22Rv1 (cell line): ENCODE data around the gene SRSF3.
"Not testable (repeated sequence)": the region's sequence is repeated elsewhere in the genome, so short reads cannot be mapped to it uniquely, and the experiment has no call there.

Source experiments
- H3K27ac ChIP-seq: fragments of 450-650 bp; 2 replicates; pipeline ENCODE4 v1.5.1; 2017
- ZFX ChIP-seq: fragments of 450-650 bp; IDR thresholded peaks from 2 replicates; pipeline ENCODE4 v1.6.1; 2017; ENCODE audit warnings: antibody characterized with exemption, borderline replicate concordance
- TF ChIP-seq, protein P1 (sequence below): fragments of 450-650 bp; IDR thresholded peaks from 2 replicates; pipeline ENCODE4 v1.5.1; 2017; ENCODE audit warnings: mild to moderate bottlenecking

The SRSF3 gene

DNA sequence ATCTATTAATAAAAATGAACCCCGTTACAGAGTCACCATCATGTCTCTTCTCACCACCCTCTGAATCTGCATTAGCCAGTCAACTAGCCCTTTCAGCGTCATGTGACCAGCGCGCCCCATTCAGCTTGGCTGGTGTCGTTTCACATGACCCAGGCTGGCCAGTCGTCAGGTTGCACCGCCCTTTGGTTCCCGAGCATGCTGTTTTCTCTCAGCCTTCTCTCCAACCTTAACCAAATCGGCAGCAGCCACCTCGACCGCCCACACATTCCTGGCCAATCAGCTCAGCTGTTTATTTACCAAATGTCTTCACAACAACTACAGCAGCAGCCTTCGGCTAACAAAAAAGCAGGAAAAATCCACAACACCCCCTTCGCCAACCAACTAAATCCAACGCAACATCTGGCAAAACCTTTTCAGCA is 5.6 kb downstream of the SRSF3 start:
- H3K27ac ChIP-seq: no peak overlapping the region
- no peak for TF ChIP-seq ZFX
- TF ChIP-seq, protein P1, sequence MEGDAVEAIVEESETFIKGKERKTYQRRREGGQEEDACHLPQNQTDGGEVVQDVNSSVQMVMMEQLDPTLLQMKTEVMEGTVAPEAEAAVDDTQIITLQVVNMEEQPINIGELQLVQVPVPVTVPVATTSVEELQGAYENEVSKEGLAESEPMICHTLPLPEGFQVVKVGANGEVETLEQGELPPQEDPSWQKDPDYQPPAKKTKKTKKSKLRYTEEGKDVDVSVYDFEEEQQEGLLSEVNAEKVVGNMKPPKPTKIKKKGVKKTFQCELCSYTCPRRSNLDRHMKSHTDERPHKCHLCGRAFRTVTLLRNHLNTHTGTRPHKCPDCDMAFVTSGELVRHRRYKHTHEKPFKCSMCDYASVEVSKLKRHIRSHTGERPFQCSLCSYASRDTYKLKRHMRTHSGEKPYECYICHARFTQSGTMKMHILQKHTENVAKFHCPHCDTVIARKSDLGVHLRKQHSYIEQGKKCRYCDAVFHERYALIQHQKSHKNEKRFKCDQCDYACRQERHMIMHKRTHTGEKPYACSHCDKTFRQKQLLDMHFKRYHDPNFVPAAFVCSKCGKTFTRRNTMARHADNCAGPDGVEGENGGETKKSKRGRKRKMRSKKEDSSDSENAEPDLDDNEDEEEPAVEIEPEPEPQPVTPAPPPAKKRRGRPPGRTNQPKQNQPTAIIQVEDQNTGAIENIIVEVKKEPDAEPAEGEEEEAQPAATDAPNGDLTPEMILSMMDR: no peak

DNA sequence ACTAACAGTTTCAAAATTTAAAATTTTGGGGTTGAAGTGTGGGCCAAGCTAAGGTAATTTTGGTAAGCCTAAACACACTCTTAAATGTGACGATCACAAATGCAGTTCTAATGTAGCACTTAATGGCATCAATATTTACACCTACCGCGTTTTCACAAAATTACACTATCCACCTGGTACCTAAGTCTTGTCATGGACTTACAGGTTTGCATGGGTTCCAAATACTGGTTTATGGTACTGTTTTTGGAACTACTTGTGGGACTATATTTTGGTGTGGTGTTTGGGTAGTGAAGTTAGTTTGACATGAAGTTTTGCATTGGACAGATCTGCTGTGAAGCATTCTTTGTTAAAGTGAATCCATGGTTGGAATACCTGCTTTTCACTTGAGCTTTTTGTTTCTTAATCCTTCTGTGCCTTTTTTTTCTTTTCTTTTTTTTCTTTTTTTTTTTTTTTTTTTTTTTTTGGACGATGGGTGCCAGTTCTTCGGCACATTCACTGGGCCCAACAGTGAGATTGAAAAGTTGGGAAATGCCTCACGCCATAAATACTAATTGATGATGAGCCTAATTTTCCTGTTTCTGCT is 6.5 kb downstream of the SRSF3 start:
- no peak overlapping the region for H3K27ac ChIP-seq
- no peak for TF ChIP-seq ZFX
- TF ChIP-seq, protein P1: no peak

DNA sequence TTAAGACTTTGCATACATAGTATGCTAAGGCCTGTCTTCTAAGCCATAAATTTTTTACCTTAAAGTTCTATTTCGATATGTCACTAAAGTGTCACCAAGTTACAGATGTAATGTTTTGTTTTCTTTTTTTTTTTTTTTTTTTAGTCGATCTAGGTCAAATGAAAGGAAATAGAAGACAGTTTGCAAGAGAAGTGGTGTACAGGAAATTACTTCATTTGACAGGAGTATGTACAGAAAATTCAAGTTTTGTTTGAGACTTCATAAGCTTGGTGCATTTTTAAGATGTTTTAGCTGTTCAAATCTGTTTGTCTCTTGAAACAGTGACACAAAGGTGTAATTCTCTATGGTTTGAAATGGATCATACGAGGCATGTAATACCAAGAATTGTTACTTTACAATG is 7.7 kb downstream of the SRSF3 start:
- not testable (repeated sequence) for H3K27ac ChIP-seq

DNA sequence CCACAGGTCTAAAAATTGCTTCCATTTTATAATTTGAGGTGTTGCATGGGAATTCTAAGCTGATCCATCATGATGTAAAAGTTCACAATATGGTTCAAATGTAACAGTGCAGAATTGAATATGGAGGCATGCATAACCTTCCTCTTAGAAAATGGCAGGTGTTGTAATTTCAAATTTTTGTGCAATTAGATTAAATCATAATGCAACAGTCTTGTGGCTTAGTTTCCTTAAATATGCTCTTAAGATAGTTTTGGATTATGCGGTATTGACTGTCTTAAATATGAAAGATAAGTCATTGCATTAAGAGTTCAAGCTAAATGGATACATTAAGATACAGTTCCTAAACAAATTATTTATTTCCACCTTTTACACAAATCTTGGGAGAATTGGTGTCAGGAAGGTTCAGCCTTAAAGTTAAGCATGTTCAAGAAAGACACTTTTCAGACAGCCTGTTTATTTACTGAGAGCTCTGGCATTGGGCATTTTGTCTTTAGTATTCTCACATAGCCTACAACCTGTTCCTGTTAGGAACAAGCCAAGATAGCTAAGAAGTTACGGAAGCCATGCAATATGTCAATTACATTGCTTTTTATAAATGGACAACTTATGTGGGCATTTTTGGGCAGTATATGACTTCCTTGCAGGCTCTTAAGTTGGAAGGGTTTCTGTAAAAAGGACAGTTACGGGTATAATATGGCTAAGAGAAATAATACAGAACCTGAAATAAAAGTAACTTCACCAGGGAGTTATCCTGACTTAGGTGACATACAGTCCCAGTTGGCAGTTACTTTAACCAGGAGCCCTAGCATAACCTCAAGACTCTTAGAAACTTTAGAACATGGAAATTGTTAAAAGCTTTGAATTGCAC is 9.3 kb downstream of the SRSF3 start:
- TF ChIP-seq, protein P1: no peak
- no peak for TF ChIP-seq ZFX
- H3K27ac ChIP-seq: no peak overlapping the region

DNA sequence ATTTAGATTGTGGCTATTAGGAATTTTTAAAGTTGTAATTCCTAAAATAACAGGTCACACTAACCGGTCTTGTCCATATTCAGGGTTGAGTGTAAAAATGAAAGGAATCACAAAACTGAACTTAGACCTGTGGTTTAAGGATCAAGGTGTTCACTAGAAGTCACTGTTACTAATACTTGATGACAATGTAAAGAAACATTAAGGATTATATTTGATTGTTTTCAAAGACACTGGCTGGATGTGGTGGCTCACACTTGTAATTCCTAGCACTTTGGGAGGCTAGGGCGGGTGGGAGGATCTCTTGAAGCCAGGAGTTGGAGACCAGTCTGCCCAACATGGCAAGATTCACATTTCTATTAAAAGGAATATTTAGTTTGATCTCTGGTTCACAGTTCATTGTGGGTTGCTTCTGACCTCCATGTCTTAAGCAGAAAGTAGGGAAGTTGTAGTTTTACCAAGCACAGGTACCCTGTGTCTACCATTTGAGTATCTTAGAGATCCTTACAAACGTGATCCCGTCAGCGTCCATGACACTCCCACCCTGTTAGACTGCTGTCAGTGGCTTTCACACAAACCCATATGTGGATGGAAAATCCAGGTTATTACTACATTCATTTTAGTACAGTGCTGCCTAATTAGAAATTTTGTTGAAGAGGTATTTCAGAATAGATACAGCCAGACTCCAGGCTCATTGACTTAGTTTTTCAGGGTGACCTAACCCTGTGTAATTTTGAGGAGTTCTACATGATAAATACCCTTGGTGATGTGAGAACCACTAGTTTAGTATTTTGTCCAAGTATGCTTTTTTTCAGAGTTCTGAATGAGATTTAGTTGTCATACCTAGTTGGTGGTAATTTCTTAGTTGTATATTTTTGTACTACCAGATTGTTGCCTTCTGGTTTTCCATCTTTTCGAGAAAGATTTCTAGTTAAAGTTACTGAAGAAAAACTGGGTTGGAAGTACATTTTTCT is 10.2 kb downstream of the SRSF3 start:
- no peak overlapping the region for H3K27ac ChIP-seq
- no peak for TF ChIP-seq ZFX
- TF ChIP-seq, protein P1: no peak

DNA sequence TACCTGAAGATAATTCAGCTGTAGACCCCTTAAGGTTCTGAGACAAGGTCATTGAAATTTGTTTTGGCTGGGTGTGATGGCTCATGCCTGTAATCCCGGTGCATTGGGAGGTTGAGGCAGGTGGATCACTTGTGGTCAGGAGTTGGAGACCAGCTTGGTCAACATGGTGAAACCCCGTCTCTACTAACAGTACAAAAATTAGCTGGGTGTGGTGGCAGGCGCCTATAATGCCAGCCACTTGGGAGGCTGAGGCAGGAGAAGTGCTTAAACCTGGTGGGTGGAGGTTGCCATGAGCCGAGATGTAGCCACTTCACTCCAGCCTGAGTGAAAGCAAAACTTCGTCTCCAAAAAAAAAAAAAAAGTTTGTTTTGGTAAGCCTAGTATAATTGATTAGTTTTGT is 11.0 kb downstream of the SRSF3 start:
- peak overlapping the region; percentile 15; the same call in 1 of the 2 replicates for H3K27ac ChIP-seq
- TF ChIP-seq, protein P1: no peak
- no peak for TF ChIP-seq ZFX

DNA sequence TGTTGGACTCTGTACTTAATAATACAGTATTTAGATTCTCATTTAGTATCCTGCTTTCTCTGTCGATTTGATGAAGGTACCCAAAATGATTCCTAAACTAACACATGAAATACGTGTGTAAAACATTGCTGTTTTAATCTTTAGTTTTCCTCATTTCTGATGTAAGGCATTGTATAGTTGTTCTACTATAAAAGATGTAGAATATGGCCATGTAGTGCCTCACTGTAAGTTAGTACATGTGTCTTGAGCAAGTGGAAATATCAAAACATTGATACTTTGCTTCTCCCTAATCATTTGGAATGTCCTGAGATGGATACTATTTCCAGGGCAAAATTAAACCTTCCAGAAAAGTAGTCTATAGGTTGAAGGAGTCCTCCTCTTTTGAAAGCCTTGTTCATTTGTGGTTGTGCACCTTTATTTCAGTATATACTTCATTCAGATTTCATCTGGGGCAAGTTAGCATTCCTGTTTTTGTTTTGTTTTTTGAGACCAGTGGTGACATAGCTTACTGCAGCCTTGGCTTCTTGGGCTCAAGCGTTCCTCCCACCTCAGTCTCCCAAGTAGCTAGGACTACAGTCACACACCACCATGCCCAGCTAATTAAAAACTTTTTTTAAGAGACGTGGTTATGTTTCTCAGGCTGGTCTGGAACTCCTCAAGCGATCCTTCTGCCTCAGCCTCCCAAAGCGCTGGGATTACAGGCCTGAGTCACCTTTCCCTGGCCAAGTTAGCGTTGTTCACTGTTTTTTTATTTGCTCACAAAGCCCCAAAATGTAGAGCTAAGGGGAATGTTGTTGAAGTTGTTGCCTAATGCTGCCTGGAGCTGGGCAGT is 11.6 kb downstream of the SRSF3 start:
- H3K27ac ChIP-seq: peak overlapping the region; percentile 15
- TF ChIP-seq ZFX: no peak
- TF ChIP-seq, protein P1: no peak

DNA sequence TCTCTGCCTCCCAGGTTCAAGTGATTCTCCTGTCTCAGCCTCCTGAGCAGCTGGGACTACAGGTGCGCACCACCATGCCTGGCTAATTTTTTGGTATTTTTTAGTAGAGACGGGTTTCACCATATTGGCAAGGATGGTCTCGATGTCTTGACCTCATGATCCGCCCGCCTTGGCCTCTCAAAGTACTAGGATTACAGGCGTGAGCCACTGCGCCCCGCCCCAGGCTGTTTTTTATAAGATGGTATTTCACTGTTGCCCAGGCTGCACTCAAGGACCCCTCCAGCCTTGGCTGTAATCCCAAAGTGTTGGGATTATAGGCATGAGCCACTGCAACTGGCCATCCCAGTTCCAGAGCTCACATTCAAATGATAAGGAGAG is 13.1 kb downstream of the SRSF3 start:
- H3K27ac ChIP-seq: peak overlapping the region; percentile 62
